ENCODE measurements around the gene ELFN1.

The ELFN1 gene

DNA sequence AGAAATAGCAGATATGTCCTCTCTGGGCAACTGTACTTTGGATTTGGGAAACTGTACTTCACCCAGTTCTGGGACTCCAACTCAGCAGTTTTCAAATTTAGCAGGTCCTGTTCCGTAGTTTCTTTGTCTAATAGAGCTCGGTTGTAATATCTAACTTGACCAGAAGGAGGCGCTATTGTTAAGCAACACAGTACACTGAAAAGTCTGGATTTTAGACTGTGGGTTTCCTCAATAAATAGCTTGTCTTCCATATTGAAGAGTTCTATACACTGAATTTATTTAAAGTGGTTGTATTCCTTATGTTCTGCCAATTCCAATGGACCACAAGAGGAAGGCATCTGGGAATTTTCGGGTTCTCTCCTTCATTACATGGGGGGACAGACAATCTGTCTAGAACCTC, 39.8 kb downstream of the ELFN1 start:
- no peak overlapping the region for H2AFZ ChIP-seq
- H3K27ac ChIP-seq, result no peak overlapping the region
- TF ChIP-seq, protein P1, sequence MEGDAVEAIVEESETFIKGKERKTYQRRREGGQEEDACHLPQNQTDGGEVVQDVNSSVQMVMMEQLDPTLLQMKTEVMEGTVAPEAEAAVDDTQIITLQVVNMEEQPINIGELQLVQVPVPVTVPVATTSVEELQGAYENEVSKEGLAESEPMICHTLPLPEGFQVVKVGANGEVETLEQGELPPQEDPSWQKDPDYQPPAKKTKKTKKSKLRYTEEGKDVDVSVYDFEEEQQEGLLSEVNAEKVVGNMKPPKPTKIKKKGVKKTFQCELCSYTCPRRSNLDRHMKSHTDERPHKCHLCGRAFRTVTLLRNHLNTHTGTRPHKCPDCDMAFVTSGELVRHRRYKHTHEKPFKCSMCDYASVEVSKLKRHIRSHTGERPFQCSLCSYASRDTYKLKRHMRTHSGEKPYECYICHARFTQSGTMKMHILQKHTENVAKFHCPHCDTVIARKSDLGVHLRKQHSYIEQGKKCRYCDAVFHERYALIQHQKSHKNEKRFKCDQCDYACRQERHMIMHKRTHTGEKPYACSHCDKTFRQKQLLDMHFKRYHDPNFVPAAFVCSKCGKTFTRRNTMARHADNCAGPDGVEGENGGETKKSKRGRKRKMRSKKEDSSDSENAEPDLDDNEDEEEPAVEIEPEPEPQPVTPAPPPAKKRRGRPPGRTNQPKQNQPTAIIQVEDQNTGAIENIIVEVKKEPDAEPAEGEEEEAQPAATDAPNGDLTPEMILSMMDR (IDR thresholded peaks at IDR 0.05), result no peak
- H3K79me2 ChIP-seq, result no peaks in the 10 kb centered on the region
- no peaks in the 10 kb centered on the region for H3K36me3 ChIP-seq (ENCODE audit: control insufficient read depth, insufficient read depth, low read length)
- H3K4me2 ChIP-seq (ENCODE audit: low read length), result no peak overlapping the region
- H3K4me3 ChIP-seq (ENCODE audit: low read depth, low read length), result no peak overlapping the region
- no peaks in the 10 kb centered on the region for H3K9me3 ChIP-seq (ENCODE audit: control insufficient read depth, low read length)
- no peaks in the 10 kb centered on the region for H3K4me1 ChIP-seq
- H3K27me3 ChIP-seq (ENCODE audit: control insufficient read depth, insufficient read depth, low read length), result peaks cover under 1% of the 10 kb centered on the region
- no peak overlapping the region for H3K9ac ChIP-seq

GRCh38 chr7:1710936-1711335, 40.9 kb downstream of the ELFN1 start:
- Histone ChIP-seq H3K27me3 (ENCODE audit: control insufficient read depth, insufficient read depth, low read length) (peaks cover 3% of the 10 kb centered on the region), H3K4me2 (ENCODE audit: low read length) (no peak overlapping the region), H3K27ac (no peak overlapping the region), H3K36me3 (ENCODE audit: control insufficient read depth, insufficient read depth, low read length) (no peaks in the 10 kb centered on the region), H3K4me3 (ENCODE audit: low read depth, low read length) (no peak overlapping the region), H2AFZ (no peak overlapping the region), H3K79me2 (no peaks in the 10 kb centered on the region), H3K4me1 (no peaks in the 10 kb centered on the region), H3K9me3 (ENCODE audit: control insufficient read depth, low read length) (no peaks in the 10 kb centered on the region), H3K9ac (no peak overlapping the region)
- TF ChIP-seq, protein P1 (IDR thresholded peaks at IDR 0.05), result no peak

DNA sequence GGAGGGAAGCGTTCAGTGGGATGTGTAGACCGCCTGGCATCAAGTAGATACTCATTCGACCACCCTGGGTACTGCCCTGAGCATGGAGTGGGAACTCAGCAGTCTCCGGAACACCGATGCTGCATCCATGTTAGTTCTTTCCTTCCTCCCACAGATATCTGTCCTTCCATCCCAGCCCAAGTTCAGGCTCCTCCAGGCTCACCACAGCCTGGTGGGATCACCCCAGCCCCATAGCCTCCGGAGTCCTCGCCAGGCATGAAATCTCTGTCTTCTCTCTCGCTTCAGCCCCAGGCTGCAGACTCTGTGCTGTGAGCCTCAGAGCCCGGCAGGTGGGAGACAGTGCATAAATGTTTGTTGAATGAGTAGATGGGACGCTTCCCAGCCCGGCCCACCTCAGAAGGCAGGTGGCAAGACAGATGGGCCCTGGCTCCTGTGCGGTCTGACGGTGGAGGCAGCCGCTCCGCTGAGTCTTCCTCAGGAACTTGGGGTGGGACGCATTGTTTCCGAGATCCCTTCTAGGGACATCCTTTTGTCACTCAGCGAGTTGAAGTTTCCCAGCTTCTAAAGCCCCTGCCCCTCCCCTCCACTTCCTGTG, 42.9 kb downstream of the ELFN1 start:
- TF ChIP-seq, protein P1 (IDR thresholded peaks at IDR 0.05), result no peak
- Histone ChIP-seq H3K36me3 (ENCODE audit: control insufficient read depth, insufficient read depth, low read length) (no peaks in the 10 kb centered on the region), H3K4me2 (ENCODE audit: low read length) (no peak overlapping the region), H3K4me3 (ENCODE audit: low read depth, low read length) (no peak overlapping the region), H3K79me2 (no peaks in the 10 kb centered on the region), H2AFZ (no peak overlapping the region), H3K9me3 (ENCODE audit: control insufficient read depth, low read length) (no peaks in the 10 kb centered on the region), H3K4me1 (no peaks in the 10 kb centered on the region), H3K27me3 (ENCODE audit: control insufficient read depth, insufficient read depth, low read length) (peaks cover 3% of the 10 kb centered on the region), H3K27ac (no peak overlapping the region), H3K9ac (no peak overlapping the region)

DNA sequence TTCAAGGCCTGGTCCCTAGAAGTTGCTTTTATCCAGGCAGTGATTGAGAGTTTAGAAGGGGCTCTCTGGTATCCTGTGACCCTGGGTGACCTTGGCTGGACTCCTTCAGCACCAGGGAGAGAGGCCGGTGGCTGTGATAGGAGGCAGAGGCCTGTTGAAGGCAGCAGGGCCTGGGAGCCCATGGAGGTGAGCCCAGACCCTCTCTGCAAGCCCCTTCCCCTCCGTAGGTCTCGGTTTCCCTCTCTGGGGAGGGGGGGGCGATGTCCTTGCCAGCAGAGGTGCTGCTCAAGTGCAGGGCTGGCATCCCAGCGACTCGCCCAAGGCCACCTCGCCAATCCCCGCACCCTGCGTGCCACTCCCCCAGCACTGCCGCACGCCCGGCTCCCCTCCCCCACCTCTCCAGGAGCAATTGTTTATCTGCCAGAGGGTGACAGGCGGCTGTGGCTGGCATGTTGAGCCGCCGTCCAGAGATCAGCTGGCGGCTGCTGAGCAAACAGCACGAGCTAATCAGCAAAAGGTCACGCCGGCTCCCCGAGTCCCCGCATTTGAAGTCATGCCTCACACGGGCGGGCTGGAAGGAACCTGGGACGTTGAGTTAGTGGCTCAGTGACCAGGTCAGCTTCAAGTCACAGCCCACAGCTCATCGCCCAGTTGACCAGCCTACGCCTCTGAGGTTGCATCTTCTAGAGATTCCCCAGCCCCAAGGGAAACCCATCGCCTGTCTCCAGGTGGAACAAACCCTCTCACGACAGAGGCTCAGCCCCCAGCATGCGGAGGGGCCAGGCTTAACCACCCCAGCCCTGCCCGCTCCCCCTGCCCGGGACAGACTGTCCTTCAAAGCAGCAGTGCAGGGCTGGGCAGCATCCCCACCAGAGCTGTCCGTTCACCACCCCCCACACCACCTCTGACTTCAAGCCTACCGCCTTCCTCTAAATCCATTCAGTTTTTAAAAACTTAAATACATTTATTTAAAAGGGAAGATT, 43.7 kb downstream of the ELFN1 start:
- Histone ChIP-seq H3K9ac (no peak overlapping the region), H2AFZ (no peak overlapping the region), H3K27ac (no peak overlapping the region), H3K4me3 (ENCODE audit: low read depth, low read length) (no peak overlapping the region), H3K4me2 (ENCODE audit: low read length) (no peak overlapping the region), H3K79me2 (no peaks in the 10 kb centered on the region), H3K27me3 (ENCODE audit: control insufficient read depth, insufficient read depth, low read length) (peaks cover 3% of the 10 kb centered on the region), H3K9me3 (ENCODE audit: control insufficient read depth, low read length) (no peaks in the 10 kb centered on the region), H3K36me3 (ENCODE audit: control insufficient read depth, insufficient read depth, low read length) (no peaks in the 10 kb centered on the region), H3K4me1 (no peaks in the 10 kb centered on the region)
- TF ChIP-seq, protein P1 (IDR thresholded peaks at IDR 0.05), result no peak
